Cardiac muscle cell (in vitro differentiated cells and primary cell): ENCODE data around the gene SRGN. TPM values are rescaled to one million over a fixed set of nuclear protein-coding genes. Genes with fewer than 3 reads are reported as not detected.

Experiments
- DNase-seq, 2 donors: peaks; one replicate each; pipeline versions ENCODE4 v3.0.0 to v3.0.0-alpha.2; 2010 to 2017; ENCODE audit warnings: low read depth in 1 of 2, low spot score in 1 of 2
- H3K27ac ChIP-seq: fragments of 200-600 bp; sonication (generic); 2 replicates; pipeline ENCODE4 v1.5.1; 2016
- H3K27me3 ChIP-seq: fragments of 200-600 bp; sonication (generic); 2 replicates; pipeline ENCODE4 v1.6.0; 2016; ENCODE audit warnings: control low read depth
- H3K36me3 ChIP-seq: fragments of 200-600 bp; sonication (generic); 2 replicates; pipeline ENCODE4 v1.5.1; 2016; ENCODE audit warnings: control low read depth
- H3K4me1 ChIP-seq: fragments of 200-600 bp; sonication (generic); 2 replicates; pipeline ENCODE4 v1.8.1; 2017; ENCODE audit warnings: low read depth, mild to moderate bottlenecking, mixed run types
- H3K4me3 ChIP-seq: fragments of 200-600 bp; sonication (generic); 2 replicates; pipeline ENCODE4 v1.5.1; 2016; ENCODE audit warnings: mild to moderate bottlenecking
- H3K9me3 ChIP-seq: fragments of 200-600 bp; sonication (generic); 2 replicates; pipeline ENCODE4 v1.5.1; 2017; ENCODE audit warnings: low read depth, mild to moderate bottlenecking, control low read depth
- CTCF ChIP-seq: IDR thresholded peaks from 2 replicates; pipeline ENCODE4 v1.5.1; 2012; ENCODE audit warnings: low read depth, mild to moderate bottlenecking, low read length
- polyA plus RNA-seq: library from polyadenylated mRNA; unstranded; fragments of >200 nt; fragmentation: Nextera tagmentation; extraction: Ambion mirVana; gene quantifications from 2 replicates; pipeline ENCODE4 v1.2.1, GENCODE V29; 2016
- total RNA-seq: library from RNA; depleted of rRNA; stranded (reverse); fragments of >200 nt; gene quantifications from 2 replicates; pipeline ENCODE4 v1.2.3, GENCODE V29; 2016

SRGN gene
- total and polyA plus RNA-seq, 2 experiments from 2014 or later, result not detected

GRCh38 chr10:69057261-69057950 lies 30.5 kb upstream of the SRGN start:
- H3K36me3 ChIP-seq, result no peaks in the 10 kb centered on the region
- H3K4me1 ChIP-seq, result no peaks in the 10 kb centered on the region
- H3K4me3 ChIP-seq, result no peak overlapping the region
- H3K27ac ChIP-seq, result no peak overlapping the region
- DNase-seq, result no peak
- H3K9me3 ChIP-seq, result no peaks in the 10 kb centered on the region
- H3K27me3 ChIP-seq, result no peaks in the 10 kb centered on the region
- TF ChIP-seq CTCF, result no peak

GRCh38 chr10:69057951-69058297 lies 30.0 kb upstream of the SRGN start:
- Histone ChIP-seq H3K27ac (no peak overlapping the region), H3K4me1 (no peaks in the 10 kb centered on the region), H3K36me3 (no peaks in the 10 kb centered on the region), H3K4me3 (no peak overlapping the region), H3K9me3 (no peaks in the 10 kb centered on the region), H3K27me3 (peaks cover 4% of the 10 kb centered on the region)
- peak in 1 of 2 donors; percentile 62 for DNase-seq
- no peak for TF ChIP-seq CTCF

- peaks cover 5% of the 10 kb centered on the region for H3K27me3 ChIP-seq
- no peaks in the 10 kb centered on the region for H3K36me3 ChIP-seq
These were observed 27.6 kb upstream of the SRGN start for GRCh38 chr10:69060127-69060798.

GRCh38 chr10:69061305-69062161 lies 26.4 kb upstream of the SRGN start:
- DNase-seq, result peak in 1 of 2 donors; percentile 99
- Histone ChIP-seq H3K27me3 (peaks cover 5% of the 10 kb centered on the region), H3K9me3 (no peaks in the 10 kb centered on the region), H3K4me1 (no peaks in the 10 kb centered on the region), H3K4me3 (no peak overlapping the region), H3K36me3 (no peaks in the 10 kb centered on the region), H3K27ac (no peak overlapping the region)
- TF ChIP-seq CTCF, result no peak

More at GRCh38 chr10:69060127-69060798, 27.6 kb upstream of the SRGN start:
- no peak overlapping the region for H3K27ac ChIP-seq
- H3K9me3 ChIP-seq, result no peaks in the 10 kb centered on the region
- TF ChIP-seq CTCF, result no peak
- DNase-seq, result no peak
- no peak overlapping the region for H3K4me3 ChIP-seq
- H3K4me1 ChIP-seq, result no peaks in the 10 kb centered on the region

- no peak overlapping the region for H3K27ac ChIP-seq
These were observed 25.0 kb upstream of the SRGN start for GRCh38 chr10:69062901-69063300.

More at GRCh38 chr10:69062901-69063300, 25.0 kb upstream of the SRGN start:
- no peak for DNase-seq
- Histone ChIP-seq H3K4me1 (no peaks in the 10 kb centered on the region), H3K27me3 (peaks cover 5% of the 10 kb centered on the region), H3K4me3 (no peak overlapping the region), H3K36me3 (no peaks in the 10 kb centered on the region), H3K9me3 (no peaks in the 10 kb centered on the region)
- no peak for TF ChIP-seq CTCF
